HG02852 (cell line): Measurements from ENCODE around the gene HMSD.
"Not testable (repeated sequence)": the region's sequence is repeated elsewhere in the genome, so short reads cannot be mapped to it uniquely, and the experiment has no call there.

Experiments
- ATAC-seq: cut with Tn5 transposase; IDR thresholded peaks from one replicate; pipeline ENCODE4 v1.9.1; 2021; ENCODE audit warnings: mild to moderate bottlenecking, moderate library complexity; ENCODE audit not compliant: unreplicated experiment

The HMSD gene, protein sequence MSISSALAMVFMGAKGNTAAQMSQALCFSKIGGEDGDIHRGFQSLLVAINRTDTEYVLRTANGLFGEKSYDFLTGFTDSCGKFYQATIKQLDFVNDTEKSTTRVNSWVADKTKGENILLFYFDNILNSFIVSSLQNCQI

GRCh38 chr18:63949068-63949737 lies at the start of gene HMSD:
HMSD (plus strand) TSS chr18:63949301; CDS start chr18:63953456, 4,155 bp downstream.
- ATAC-seq = peak; percentile 88

- ATAC-seq = no peak
Measured at GRCh38 chr18:63903851-63904570, 45.1 kb upstream of the HMSD start.

- ATAC-seq = no peak
Measured at GRCh38 chr18:63904694-63905093, 44.4 kb upstream of the HMSD start.

DNA sequence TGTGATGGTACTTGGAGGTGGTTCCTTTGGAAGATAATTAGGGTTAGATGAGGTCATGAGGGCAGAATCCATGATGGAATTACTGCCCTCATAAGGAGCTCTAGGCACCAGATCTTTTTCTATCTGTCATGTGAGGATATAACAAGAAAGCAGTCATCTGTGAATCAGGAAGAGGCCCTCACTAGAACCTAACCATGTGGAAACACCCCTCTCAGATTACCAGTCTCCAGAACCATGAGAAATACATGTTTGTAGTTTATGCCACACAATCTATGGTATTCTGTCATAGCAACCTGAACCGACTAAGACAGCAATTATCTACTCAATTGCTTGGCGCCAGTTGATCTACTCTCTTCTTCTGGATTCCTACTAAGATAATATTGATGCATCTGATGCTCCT lies 43.7 kb upstream of the HMSD start:
- ATAC-seq = no peak

- ATAC-seq = no peak
Measured at GRCh38 chr18:63906056-63906455, 43.0 kb upstream of the HMSD start.

- peak; percentile 58 for ATAC-seq
Measured at GRCh38 chr18:63907664-63908063, 41.4 kb upstream of the HMSD start, which contains the start of gene SERPINB10. SERPINB10 (plus strand) TSS chr18:63907958; CDS start chr18:63915511, 7,553 bp downstream.

DNA sequence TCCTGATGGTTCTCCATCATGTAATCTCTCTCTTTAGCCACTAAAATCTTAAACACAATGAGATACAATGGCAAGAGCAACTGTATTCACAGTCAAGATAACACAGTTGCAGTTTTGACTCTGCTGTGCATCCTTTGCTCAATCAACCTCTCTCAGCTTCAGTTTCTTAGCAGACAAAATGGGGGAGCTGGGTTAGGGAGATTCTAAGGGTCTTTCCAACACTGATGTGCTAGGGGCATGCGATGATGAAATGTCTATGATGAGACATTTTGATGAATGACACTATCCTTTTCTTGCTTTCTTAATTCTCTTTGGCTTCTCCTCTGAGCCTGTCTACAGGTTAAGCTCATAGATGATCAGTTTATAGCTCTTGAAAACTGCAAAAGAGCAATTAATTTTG lies 40.2 kb upstream of the HMSD start:
- peak; percentile 35 for ATAC-seq

DNA sequence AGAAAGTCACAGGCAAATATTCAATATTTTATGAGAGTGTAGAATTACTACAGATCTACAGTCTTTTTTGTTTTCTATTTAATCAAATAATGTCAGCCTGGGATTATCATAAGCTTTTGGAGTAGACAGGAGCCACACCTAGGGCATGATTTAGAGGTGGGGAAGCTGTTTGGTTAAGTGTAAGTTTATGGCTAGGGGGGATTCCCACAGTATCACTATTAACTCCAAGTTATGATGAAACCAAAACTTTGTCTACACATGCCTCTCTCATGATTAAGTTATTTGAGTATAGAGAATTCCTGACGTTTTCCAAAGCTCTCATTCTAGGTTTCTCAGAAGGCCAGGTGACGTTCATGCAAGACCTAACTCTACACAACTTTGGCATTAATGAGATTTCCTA lies 39.2 kb upstream of the HMSD start:
- peak; percentile 70 for ATAC-seq

DNA sequence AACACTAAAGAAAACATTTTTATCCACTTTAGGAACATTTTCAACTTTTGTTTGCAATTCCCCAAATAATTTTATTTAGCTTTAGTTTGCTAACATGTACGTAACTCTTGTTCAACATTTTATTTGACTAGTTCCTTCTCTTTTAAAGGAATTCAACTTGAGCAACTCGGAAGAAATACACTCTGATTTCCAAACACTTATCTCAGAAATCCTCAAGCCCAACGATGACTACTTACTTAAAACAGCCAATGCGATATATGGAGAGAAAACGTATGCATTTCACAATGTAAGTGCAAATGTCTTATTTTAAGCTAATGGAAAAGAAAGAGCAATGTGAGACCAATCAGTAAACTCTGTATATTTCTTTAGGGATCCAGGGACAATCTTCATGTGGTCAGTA lies 31.3 kb upstream of the HMSD start:
- no peak for ATAC-seq

DNA sequence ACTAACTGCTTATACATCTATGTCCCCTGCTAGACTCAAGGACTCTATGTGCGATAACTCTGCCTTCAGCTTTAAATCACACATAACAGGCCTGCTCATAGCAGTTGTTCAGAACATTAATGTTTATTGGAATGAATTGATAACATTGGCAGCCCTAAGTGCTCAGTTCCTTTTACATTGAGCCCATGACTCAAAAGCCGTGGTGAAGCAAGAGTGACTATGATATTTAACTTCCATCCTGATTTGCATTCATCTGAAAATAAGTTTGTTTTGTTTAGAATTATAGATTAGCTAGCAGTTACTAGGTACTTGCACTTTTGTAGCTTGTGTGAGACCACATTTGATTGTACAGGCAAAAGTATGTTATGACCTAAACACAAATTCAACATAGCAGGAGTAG lies 27.1 kb upstream of the HMSD start:
- ATAC-seq = no peak

GRCh38 chr18:63924551-63924950 lies 24.6 kb upstream of the HMSD start:
- ATAC-seq = no peak

DNA sequence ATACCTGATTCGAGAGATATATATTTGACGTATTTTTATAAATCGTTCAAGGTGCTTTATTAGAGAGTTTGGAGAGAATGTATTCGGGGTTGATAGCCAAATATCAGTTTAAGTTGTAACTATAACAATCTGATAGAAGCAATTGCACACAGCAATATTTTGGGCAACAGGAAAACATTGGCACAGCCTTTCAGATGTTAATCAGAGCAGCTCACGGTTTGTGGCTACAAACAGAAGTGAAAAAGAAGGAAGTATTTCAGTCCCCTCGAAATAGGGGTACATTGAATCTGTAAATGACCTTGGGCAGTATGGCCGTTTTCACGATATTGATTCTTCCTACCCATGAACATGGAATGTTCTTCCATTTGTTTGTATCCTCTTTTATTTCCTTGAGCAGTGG lies 20.8 kb upstream of the HMSD start:
- no peak for ATAC-seq

GRCh38 chr18:63929369-63929768 lies 19.7 kb upstream of the HMSD start:
- ATAC-seq = peak; percentile 55

DNA sequence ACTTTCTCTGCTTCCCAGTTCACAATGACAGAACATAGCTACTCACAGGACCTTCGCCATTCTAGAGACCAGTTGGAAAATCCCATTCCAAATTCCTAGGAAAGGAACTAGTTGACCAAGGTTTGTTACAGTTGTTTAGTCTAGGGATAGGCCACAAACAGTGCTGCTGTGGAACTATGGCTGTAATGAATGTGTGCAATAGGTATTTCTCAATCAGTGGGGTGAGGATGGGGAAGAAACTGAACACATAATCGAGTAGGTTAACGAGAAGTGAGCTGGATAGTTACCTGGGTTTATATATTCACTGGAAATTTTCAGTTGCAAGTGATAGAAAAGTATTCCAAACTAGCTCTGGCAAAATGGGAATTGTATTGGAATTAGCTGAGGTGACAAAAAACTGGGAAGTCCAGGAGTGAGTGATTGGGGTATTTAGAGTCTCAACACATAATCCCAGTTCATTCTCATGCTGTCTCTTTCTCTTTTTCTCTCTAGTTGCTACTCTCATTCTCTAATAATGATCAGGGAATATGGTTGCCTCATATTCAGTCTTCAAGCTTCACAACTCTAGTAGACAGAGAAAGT lies 18.2 kb upstream of the HMSD start:
- no peak for ATAC-seq

GRCh38 chr18:63936156-63936931 lies 12.8 kb upstream of the HMSD start:
- ATAC-seq = peak; percentile 96

- ATAC-seq = peak; percentile 36
Measured at GRCh38 chr18:63936932-63937393, 12.1 kb upstream of the HMSD start.

DNA sequence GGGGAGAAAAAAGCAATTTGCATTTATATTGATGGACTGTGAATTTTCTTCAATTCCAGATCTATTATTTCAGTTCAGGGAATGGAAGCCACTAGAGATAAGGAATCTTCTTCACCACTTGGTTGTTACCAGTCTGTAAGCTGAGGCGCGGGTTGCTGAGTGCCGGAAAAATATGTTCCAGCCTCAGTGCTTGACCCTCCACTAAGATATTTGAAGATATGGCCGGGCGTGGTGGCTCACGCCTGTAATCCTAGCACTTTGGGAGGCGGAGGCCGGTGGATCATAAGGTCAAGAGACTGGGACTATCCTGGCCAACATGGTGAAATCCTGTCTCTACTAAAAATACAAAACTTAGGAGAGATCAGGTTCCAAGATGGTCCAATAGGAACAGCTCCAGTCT lies 9.1 kb upstream of the HMSD start:
- ATAC-seq = no peak

DNA sequence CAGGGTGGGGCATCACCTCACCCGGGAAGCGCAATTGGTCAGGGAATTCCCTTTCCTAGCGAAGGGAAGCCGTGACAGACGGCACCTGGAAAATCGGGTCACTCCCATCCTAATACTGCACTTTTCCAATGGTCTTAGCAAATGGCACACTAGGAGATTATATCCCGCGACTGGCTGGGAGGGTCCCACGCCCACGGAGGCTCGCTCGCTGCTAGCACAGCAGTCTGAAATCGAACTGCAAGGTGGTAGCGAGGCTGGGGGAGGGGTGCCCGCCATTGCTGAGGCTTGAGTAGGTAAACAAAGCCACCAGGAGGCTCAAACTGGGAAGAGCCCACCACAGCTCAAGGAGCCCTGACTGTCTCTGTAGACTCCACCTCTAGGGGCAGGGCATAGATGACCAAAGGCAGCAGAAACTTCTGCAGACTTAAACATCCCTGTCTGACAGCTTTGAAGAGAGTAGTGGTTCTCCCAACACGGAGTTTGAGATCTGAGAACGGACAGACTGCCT lies 8.5 kb upstream of the HMSD start:
- ATAC-seq = not testable (repeated sequence)

- ATAC-seq = no peak
Measured at GRCh38 chr18:63947051-63947790, 1.9 kb upstream of the HMSD start.

DNA sequence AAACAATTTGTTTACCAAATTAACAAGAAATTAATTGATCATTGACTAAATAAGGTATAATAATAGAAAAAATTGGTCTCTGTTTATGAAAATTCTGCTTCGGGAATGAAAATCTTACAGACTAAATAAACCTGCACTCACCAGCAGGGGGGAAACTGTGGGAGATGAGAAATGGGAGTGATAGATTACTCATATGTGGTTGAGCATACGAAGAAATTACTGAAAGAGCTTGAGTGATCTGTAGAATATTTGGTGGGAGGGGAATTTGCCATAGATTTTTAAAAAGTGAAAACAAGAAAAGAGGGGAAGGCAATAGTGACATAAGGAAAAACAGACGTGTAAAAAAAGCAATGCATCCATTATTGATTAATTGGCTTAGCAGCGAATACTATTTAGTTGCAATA lies 2.2 kb downstream of the HMSD start:
- ATAC-seq = peak; percentile 52
